ENCODE measurements around the gene ART4.

Gene ART4

GRCh38 chr12:14843425-14843887 lies at the start of gene ART4:
Gene ART4 (minus strand): TSS chr12:14843526. CDS start chr12:14843113, 413 bp downstream.
- Histone ChIP-seq H3K4me3 (ENCODE audit: low read length) (no peak within 1 kb of the TSS), H3K9ac (ENCODE audit: low read length) (no peak within 1 kb of the TSS), H2AFZ (ENCODE audit: low read length) (no peak within 1 kb of the TSS), H3K9me3 (replicated peaks; ENCODE audit: insufficient read depth, low read length) (no peaks in the 10 kb centered on the region), H3K9me2 (replicated peaks; ENCODE audit: insufficient read depth, low read length) (no peaks in the 10 kb centered on the region), H4K20me1 (ENCODE audit: insufficient read depth, low read length) (no peaks in the 10 kb centered on the region), H3K4me1 (ENCODE audit: low read length) (no peaks in the 10 kb centered on the region), H3K36me3 (replicated peaks; ENCODE audit: insufficient read depth, low read length) (no peaks in the 10 kb centered on the region), H3F3A (ENCODE audit: insufficient read depth, low read length) (no peaks in the 10 kb centered on the region), H3K27ac (ENCODE audit: low read length) (no peak within 1 kb of the TSS), H3K4me2 (ENCODE audit: low read depth, low read length) (no peak within 1 kb of the TSS), H3K79me2 (ENCODE audit: low read length) (no peaks in the 10 kb centered on the region), H3K27me3 (replicated peaks; ENCODE audit: insufficient read depth, low read length) (no peaks in the 10 kb centered on the region)
- no peak for DNase-seq
- TF ChIP-seq EZH2phosphoT487 (IDR thresholded peaks at IDR 0.05; ENCODE audit: low read length) (no peak), EZH2 (optimal IDR thresholded peaks at IDR 0.05; ENCODE audit: low read depth, low read length) (no peak)

- no peak for DNase-seq
- Histone ChIP-seq H3K27me3 (replicated peaks; ENCODE audit: insufficient read depth, low read length) (no peaks in the 10 kb centered on the region), H3K36me3 (replicated peaks; ENCODE audit: insufficient read depth, low read length) (no peaks in the 10 kb centered on the region), H3K9ac (ENCODE audit: low read length) (no peak overlapping the region), H3K4me2 (ENCODE audit: low read depth, low read length) (no peak overlapping the region), H2AFZ (ENCODE audit: low read length) (no peak overlapping the region), H3K4me3 (ENCODE audit: low read length) (no peak overlapping the region), H3F3A (ENCODE audit: insufficient read depth, low read length) (no peaks in the 10 kb centered on the region), H4K20me1 (ENCODE audit: insufficient read depth, low read length) (no peaks in the 10 kb centered on the region), H3K27ac (ENCODE audit: low read length) (no peak overlapping the region), H3K9me3 (replicated peaks; ENCODE audit: insufficient read depth, low read length) (no peaks in the 10 kb centered on the region), H3K79me2 (ENCODE audit: low read length) (no peaks in the 10 kb centered on the region), H3K4me1 (ENCODE audit: low read length) (no peaks in the 10 kb centered on the region), H3K9me2 (replicated peaks; ENCODE audit: insufficient read depth, low read length) (no peaks in the 10 kb centered on the region)
- no peak for TF ChIP-seq EZH2 (optimal IDR thresholded peaks at IDR 0.05; ENCODE audit: low read depth, low read length)
- TF ChIP-seq CTCF (IDR thresholded peaks at IDR 0.05; ENCODE audit: low read length): peak; percentile 28
- no peak for TF ChIP-seq EZH2phosphoT487 (IDR thresholded peaks at IDR 0.05; ENCODE audit: low read length)
Measured at GRCh38 chr12:14892726-14893505, 49.6 kb upstream of the ART4 start.

- no peaks in the 10 kb centered on the region for H4K20me1 ChIP-seq (ENCODE audit: insufficient read depth, low read length)
- TF ChIP-seq EZH2phosphoT487 (IDR thresholded peaks at IDR 0.05; ENCODE audit: low read length): no peak
- TF ChIP-seq CTCF (IDR thresholded peaks at IDR 0.05; ENCODE audit: low read length): no peak
Measured at GRCh38 chr12:14890701-14891100, 47.4 kb upstream of the ART4 start.

GRCh38 chr12:14886271-14886670 lies 42.9 kb upstream of the ART4 start:
- Histone ChIP-seq H4K20me1 (ENCODE audit: insufficient read depth, low read length) (no peaks in the 10 kb centered on the region), H3F3A (ENCODE audit: insufficient read depth, low read length) (peaks cover 10% of the 10 kb centered on the region; the same call in 1 of the 2 replicates), H3K36me3 (replicated peaks; ENCODE audit: insufficient read depth, low read length) (no peaks in the 10 kb centered on the region), H3K27ac (ENCODE audit: low read length) (no peak overlapping the region), H3K4me3 (ENCODE audit: low read length) (no peak overlapping the region), H3K27me3 (replicated peaks; ENCODE audit: insufficient read depth, low read length) (no peaks in the 10 kb centered on the region), H3K4me1 (ENCODE audit: low read length) (peaks cover 13% of the 10 kb centered on the region), H3K9ac (ENCODE audit: low read length) (no peak overlapping the region), H3K9me2 (replicated peaks; ENCODE audit: insufficient read depth, low read length) (no peaks in the 10 kb centered on the region), H3K79me2 (ENCODE audit: low read length) (no peaks in the 10 kb centered on the region), H3K4me2 (ENCODE audit: low read depth, low read length) (no peak overlapping the region), H2AFZ (ENCODE audit: low read length) (no peak overlapping the region), H3K9me3 (replicated peaks; ENCODE audit: insufficient read depth, low read length) (no peaks in the 10 kb centered on the region)
- no peak for DNase-seq
- TF ChIP-seq EZH2 (optimal IDR thresholded peaks at IDR 0.05; ENCODE audit: low read depth, low read length): no peak
- TF ChIP-seq EZH2phosphoT487 (IDR thresholded peaks at IDR 0.05; ENCODE audit: low read length): no peak
- TF ChIP-seq CTCF (IDR thresholded peaks at IDR 0.05; ENCODE audit: low read length): no peak

More at GRCh38 chr12:14890701-14891100, 47.4 kb upstream of the ART4 start:
- no peak overlapping the region for H3K27ac ChIP-seq (ENCODE audit: low read length)
- no peak for DNase-seq
- H2AFZ ChIP-seq (ENCODE audit: low read length): no peak overlapping the region
- no peaks in the 10 kb centered on the region for H3K36me3 ChIP-seq (replicated peaks; ENCODE audit: insufficient read depth, low read length)
- no peak overlapping the region for H3K9ac ChIP-seq (ENCODE audit: low read length)
- no peak overlapping the region for H3K4me3 ChIP-seq (ENCODE audit: low read length)
- no peak overlapping the region for H3K4me2 ChIP-seq (ENCODE audit: low read depth, low read length)
- no peaks in the 10 kb centered on the region for H3K9me2 ChIP-seq (replicated peaks; ENCODE audit: insufficient read depth, low read length)
- no peaks in the 10 kb centered on the region for H3K79me2 ChIP-seq (ENCODE audit: low read length)
- no peaks in the 10 kb centered on the region for H3K9me3 ChIP-seq (replicated peaks; ENCODE audit: insufficient read depth, low read length)
- no peaks in the 10 kb centered on the region for H3K4me1 ChIP-seq (ENCODE audit: low read length)
- no peaks in the 10 kb centered on the region for H3F3A ChIP-seq (ENCODE audit: insufficient read depth, low read length)
- no peaks in the 10 kb centered on the region for H3K27me3 ChIP-seq (replicated peaks; ENCODE audit: insufficient read depth, low read length)

All from MM.1S (cell line).